ENCODE results near the gene NPIPA7.
"Not testable (repeated sequence)": the region's sequence is repeated elsewhere in the genome, so short reads cannot be mapped to it uniquely, and the experiment has no call there.

NPIPA7 gene

DNA sequence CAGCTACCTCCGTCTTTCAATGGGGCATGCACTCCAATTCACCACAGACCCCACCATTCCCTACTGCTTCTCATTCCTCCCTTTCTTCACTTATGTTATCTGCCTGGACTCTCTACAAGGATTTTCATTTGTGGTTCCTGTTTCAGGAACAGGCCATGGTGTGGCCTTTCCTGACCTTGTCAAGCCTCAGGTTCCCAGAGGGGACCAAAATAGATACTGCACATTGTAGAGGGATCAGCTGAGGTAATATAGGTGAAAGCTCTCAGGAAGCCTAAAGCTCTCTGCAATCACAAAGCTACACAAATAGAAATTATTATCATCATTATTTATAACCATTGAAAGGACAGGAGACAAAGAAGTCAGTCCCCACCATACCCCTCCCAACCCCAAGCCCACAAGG lies 41.6 kb downstream of the NPIPA7 start:
- not testable (repeated sequence) for DNase-seq

DNA sequence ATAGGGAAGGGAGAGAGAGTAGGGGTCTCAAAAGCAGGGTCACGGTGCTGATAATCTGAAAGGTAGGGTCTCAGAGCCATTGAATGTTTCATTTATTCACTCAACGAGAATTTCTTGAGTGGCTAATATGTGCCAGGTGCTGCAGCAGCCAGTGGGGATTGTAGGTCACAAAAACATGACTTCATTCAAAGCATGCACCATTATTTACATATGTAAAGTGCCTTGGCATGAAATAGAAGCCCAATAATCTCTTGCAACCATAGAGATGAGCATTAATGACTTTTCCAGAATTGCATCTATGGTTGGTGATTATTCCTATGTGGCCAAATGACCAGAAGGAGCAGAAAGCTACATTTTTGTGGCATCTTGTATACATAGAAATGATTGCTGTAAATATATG lies 46.2 kb downstream of the NPIPA7 start:
- not testable (repeated sequence) for DNase-seq

DNA sequence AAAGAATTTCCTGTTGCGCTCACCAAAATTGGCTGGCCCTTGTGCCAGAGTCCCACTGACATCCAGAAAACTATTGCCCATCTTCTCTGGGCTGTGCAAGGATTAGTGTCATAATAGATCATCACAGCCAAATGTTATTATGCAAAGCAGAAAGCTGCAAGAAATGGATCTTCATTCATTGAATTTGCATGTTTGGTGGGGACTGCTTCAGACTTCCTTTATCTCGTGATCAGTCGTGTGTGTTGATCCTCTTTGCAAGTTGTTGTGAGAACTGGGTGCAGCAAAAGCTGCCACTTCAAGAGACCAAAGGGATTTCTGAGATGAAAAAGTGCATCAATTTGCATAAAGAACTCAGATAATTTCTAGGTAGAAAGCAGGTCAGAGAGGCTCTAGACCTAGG lies 52.2 kb downstream of the NPIPA7 start:
- not testable (repeated sequence) for DNase-seq

DNA sequence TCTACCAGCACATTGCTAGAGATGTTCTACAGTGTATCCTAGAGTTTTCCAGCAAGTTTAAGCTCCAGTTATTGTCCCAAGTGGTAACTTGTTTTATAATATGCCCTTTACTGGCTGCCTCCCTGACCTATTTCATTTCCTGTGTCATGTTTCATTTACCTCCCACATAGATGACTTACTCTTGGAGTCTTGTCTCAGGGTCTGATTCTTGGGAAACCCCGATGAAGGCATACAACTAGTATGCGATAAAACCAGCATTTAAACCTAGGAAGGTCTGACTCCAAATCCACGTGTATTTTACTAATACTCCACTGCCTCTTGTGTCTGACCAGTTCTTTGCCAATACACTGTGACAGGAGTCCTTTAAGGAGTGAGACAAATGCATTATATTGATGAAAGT lies 55.8 kb downstream of the NPIPA7 start:
- not testable (repeated sequence) for DNase-seq

DNA sequence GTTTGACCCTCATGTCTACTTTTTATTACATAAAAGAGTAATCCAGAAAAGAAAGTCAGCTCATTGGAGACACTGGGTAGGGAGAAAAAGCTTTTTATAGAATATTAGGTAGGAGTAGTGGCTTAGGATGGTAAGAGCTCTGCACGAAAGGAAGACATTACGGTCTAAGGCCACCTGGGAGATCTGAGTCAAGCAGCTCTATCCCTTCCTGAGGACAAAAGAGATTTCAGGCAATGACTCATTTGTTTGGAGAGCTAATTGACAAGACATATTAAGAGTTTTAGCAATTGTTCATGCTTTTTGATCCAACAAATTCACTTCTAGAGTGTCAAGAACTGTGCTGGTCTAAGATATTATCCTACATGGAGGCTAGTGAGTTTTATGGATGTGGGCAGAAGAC lies 62.5 kb downstream of the NPIPA7 start:
- not testable (repeated sequence) for DNase-seq

Measured in suppressor macrophage (primary cell).